HG03025 (cell line): ENCODE measurements around the gene UQCR11.

Experiments
- ATAC-seq: cut with Tn5 transposase; IDR thresholded peaks from one replicate; pipeline ENCODE4 v1.9.1; 2021; ENCODE audit warnings: mild to moderate bottlenecking, moderate library complexity; ENCODE audit not compliant: unreplicated experiment, low FRiP score

UQCR11 gene

GRCh38 chr19:1636325-1637236 lies 31.3 kb upstream of the UQCR11 start:
- no peak for ATAC-seq

GRCh38 chr19:1634938-1635243 lies 29.6 kb upstream of the UQCR11 start:
- ATAC-seq, result no peak

DNA sequence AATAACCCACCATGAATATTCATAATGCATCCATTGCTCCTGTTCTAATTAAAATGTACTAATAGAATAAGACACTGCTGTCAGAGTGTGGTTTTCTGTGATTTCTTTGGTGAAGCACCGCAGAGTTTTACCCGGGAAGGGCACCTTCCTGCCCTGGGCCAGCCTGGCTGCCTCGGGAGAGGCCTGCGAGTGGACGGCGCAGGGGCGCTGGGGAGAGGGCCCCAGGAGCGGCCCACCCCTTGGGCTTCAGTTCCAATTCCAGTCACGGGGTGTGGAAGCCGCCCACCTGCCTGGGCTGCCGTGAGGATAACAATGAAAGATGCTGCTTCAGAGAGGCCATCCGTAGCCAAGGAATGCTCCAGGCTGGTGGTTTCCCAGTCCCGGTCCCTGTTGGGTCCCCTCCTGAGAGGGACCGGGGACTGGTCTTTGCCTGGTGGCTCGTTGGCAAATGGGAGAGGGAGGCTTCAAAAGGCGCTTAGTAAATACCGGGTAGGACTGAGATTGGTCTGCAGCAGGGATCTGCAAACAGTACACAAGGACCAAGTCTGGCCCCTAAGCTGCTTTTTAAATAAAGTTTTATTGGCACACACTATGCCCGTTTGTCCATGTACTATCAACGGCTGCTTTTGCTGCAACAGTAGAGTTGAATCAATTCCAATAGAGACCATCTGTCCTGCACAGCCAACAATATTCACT lies 29.1 kb upstream of the UQCR11 start:
- no peak for ATAC-seq

DNA sequence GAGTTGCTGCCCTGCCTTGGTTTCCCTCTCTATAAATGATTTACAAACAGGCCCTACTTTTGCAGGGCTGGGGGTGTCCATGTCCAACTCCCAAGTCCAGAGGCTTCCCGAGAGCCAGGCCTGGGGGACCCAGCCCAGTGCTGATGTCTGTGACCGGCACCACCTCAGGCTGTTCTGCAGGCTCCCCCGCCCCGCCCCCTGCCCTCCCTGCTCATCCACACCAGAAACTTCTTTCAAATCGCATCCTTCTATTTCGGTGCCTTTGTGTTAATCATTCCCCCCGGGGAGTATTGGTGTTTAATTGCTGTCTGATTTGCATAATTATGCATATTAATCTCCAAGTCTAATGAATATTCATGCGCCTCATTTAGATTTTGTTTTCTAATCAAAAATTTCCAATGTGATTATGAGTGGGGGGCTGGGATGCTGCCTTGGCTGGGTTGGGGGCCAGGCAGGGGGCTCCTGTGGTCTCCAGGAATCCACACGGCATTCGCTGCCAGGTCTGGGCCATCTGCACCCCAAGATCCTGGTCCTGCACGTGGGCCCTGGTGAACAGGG lies 28.1 kb upstream of the UQCR11 start:
- ATAC-seq, result no peak

DNA sequence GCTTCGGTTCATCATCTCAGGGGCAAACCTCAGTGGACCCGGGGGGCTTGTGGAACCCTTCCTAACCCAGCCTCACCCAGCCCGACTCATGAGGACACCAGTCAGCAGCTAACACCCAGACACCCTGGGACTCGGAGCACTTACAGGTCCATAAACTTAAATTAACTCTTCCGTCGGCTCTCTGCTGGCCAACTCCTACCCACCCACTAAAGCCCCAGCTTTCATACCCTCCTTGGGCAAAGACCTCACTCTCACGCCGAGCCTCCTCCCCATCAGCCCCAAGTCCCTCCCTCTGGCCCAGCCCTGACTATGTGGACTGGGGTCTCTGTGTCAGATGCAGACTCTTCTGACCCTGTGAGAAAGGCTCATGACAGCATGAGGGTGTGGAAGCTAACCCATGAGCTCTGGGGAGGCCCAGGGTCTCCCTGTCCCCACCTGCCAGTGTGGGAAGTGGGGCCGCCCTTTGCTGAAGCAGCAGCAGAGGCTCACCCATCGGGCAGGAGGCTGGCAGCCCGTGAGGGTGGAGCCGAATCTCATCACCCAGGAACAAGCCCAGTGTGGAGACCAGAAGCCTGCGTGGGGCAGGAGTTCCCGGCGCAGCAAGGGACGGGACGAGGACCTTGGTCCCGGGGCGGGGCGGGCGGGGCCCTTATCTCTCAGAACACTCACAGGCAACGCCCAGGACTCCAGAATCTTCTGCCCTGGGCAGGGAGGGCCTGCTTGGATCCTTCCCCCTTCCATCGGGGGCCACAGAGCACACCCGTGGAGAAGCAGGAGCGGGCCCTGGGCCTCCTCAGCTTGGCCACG lies 27.4 kb upstream of the UQCR11 start:
- no peak for ATAC-seq

DNA sequence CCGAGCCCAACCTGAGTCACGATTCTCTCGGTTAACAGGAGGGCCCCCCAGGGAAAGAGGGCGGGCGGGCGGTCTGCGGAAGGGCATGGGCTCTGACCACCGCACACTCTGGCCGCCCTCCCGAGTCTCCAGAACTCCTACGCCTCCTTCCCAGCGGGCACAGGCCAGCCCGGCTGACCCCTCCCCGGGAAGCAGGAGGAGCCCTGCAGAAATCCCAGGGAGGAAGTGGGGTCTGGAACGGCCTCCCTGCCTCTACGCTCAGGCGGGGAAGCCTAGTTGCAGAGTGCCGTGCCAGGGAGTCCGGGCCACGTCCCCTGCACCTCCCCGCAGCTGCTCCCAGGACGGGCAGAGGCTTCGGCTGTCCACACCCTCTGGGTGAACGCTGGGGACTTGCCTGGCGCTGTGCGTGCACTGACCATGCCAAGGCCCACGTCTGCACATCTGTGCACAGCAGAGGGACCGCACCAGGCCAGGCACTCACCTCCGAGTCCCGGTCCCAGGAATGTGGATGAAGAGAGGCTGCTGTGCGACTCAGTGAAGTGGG lies 26.4 kb upstream of the UQCR11 start:
- ATAC-seq, result no peak

DNA sequence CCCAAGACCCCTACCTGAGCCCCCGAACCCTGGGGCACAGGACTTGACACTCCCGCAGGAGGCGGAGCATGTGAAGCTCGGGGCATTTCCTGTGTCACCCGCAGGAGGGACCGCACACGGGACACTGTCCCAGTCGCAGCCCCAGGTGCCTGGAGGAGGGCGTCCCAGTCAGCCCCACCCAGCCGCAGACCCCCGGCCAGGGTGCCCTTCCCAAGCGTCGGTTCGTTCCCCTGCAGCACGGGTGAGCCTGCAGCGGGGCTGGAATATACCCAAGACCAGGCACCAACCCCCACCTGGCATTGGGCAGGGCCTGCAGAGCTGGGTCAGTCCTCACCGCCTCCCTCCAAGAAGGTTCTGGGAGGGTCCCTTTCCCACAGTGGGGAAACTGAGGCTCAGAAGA lies 25.5 kb upstream of the UQCR11 start:
- no peak for ATAC-seq

DNA sequence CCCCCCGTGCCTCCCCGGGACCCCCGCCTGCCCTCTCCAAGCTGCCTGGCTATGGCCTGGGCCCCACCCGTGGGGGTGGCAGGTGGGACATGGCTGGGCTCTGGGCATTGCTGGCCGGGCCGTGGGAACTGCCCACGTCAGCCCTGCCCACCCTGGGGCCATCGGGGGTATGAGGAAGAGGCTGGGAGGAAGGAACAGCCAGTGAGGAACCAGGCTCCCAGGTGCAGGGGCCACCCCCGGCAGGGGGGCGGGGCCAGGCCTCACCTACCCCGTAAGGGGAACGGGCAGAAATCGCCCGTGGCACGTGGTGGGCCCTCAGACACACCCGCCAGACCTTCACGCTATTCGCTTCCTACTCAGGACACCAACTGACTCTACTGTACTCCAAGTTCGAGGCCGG lies 24.8 kb upstream of the UQCR11 start:
- ATAC-seq, result no peak

- ATAC-seq, result no peak
Observed at GRCh38 chr19:1629256-1629808, 24.1 kb upstream of the UQCR11 start.

DNA sequence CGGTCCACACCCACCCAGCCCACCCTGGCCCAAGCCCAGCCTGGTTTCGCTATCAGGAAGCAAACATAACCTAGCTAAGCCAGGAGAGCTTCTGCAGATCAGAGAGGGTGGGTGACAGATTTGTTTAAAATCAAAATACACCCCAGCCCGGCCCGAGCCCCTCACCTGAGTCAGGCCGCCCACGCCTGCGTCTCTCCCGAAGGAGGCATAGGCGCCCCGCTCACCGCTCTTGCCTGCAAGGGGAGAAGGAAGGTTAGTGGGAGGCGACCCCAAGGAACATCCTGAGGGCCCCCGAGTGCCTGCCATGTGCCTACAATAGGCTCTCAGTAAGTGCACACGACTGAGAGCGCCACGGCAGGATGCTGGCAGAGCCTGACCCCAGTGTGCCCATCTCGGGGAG lies 21.9 kb upstream of the UQCR11 start:
- no peak for ATAC-seq

DNA sequence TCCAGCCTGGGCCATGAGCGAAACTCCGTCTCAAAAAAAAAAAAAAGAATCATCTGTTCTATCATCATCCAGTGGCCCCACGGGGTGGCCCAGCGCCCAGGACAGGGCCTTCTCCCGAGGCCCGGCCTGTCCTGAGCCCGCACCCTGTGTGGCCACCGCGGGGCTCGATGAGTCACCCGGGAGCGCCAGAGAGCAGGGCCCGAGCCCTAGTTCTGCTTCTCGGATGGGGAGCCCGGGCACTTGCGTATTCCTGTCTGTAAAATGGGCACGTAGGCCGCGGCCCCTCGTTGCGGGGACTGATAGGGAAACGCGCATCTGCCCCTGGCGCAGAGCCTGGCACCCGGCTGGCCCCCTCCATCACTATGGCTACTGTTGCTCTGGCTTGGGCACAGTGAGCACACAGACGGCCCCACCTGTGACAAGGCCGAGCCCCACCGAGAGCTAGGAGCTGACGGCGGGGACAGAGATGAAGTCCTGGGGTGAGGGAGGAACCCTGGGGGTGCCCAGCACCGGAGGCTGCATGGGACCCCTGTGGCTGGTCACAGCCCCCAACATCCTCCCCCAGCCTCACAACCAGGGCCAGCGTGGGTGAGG lies 21.3 kb upstream of the UQCR11 start:
- no peak for ATAC-seq

DNA sequence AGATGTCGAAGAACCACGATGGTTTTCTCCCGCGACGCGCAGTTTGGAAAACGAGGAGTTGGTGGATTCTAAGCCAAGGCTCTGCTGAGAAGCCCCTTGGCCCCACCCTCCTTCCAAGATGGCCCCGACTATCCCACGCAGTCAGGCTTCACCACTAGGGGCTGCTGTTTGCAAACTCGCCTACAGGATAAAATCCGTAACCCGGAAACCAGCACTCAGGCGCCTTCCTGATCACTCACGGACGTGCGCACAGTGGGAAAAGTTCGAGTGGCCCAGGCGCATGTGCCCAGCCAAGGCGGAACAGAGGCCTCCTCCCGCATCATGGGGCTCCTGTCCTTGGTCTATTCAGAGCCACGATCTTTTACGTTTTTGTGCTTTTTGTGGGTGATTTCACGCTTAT lies 19.2 kb upstream of the UQCR11 start:
- ATAC-seq, result no peak

GRCh38 chr19:1622541-1622940 lies 17.3 kb upstream of the UQCR11 start:
- ATAC-seq, result no peak

DNA sequence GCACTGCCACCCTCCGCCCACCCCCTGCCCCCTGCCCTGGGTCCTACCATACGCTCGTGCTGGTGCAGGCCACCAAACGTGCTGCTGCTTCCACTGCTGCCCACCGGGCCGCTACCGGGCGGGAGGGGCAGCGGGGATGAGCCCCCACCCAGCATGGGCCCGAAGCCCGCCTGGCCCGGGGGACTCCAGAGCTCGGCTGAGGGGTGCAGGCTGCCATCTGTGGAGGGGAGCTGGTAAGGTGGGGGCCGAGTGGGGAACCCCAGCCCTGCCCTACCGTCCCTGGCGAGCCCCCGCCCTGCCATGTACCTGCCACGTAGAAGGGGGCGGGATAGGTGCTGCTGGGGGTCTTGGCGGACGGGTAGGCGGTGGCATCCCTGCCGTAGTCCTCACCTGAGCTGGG lies 16.7 kb upstream of the UQCR11 start:
- no peak for ATAC-seq

- no peak for ATAC-seq
Observed at GRCh38 chr19:1621574-1621973, 16.3 kb upstream of the UQCR11 start.

GRCh38 chr19:1621021-1621420 lies 15.8 kb upstream of the UQCR11 start:
- ATAC-seq, result no peak

- no peak for ATAC-seq
Observed at GRCh38 chr19:1620502-1620901, 15.2 kb upstream of the UQCR11 start.

- ATAC-seq, result no peak
Observed at GRCh38 chr19:1619703-1620102, 14.4 kb upstream of the UQCR11 start.

GRCh38 chr19:1619094-1619439 lies 13.8 kb upstream of the UQCR11 start:
- ATAC-seq, result no peak
